GM12874 (cell line): ENCODE data around the gene SIKE1.

Experiments used
- CTCF ChIP-seq: IDR thresholded peaks from 2 replicates; pipeline ENCODE4 v1.5.1; 2011; ENCODE audit warnings: low read depth, mild to moderate bottlenecking, control low read depth, low read length, moderate library complexity; ENCODE audit not compliant: insufficient read depth

Gene SIKE1

GRCh38 chr1:114782476-114782875 lies 2.0 kb upstream of the SIKE1 start:
- no peak for TF ChIP-seq CTCF

GRCh38 chr1:114779722-114780121 lies 763 bp downstream of the SIKE1 start:
- TF ChIP-seq CTCF = no peak

- no peak for TF ChIP-seq CTCF
These were observed 8.5 kb downstream of the SIKE1 start for GRCh38 chr1:114771992-114772391.

DNA sequence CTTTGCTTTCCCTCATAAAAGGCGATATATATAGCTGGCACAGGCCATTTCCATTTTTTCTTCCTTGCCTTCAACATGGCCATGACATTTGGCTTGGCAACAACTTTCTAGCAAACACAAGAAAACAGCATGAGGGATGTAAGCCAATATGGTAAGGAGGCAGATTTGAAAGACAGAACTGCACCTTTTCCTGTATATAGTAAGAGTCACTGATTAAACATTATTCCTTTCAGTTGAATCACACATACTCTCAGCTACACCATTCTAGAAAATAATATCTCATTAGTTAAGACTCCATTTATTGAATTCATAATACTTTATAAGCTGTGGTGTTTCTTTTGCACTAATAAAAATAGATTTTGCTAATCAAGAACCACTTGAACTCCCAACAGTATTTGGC lies 9.5 kb downstream of the SIKE1 start:
- no peak for TF ChIP-seq CTCF

DNA sequence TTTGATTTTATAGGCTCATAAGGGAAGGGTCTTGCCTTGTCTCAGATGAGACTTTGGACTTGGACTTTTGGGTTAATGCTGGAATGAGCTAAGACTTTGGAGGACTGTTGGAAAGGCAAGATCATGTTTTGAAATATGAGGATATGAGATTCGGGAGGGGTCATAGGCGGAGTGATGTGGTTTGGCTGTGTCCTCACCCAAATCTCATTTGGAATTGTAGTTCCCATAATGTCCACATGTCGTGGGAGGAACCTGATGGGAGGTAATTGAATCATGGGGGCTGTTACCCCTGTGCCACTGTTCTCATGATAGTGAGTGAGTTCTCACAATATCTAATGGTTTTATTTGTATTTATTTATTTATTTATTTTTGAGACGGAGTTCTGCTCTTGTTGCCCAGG lies 15.8 kb downstream of the SIKE1 start:
- TF ChIP-seq CTCF = no peak

DNA sequence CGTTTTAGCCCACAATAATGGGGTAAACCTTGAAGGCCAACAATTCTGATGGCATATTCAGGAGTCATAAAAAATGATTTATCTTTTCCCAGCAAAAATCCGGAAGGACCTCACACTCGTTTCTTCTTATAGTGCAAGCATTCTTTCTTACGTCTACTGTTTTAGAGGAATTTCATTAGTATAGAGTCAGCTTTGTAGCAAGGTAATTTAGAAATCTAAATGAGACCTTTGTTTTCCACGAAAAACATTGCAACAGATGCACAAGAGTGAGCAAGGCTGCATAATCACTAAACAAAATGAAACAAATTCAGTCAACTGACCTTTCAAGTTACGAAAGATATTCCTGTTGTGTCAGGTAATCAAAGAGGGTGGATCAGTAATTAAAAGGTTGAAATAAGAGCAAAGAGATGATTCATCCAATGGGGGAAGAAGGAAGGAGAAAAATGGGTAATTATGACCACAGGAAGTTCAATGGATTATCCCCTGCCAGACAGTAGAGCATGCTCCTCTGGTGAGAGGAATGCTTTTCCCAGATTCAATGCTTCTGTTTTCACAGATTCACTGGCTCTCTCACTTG lies 22.1 kb downstream of the SIKE1 start:
- no peak for TF ChIP-seq CTCF

DNA sequence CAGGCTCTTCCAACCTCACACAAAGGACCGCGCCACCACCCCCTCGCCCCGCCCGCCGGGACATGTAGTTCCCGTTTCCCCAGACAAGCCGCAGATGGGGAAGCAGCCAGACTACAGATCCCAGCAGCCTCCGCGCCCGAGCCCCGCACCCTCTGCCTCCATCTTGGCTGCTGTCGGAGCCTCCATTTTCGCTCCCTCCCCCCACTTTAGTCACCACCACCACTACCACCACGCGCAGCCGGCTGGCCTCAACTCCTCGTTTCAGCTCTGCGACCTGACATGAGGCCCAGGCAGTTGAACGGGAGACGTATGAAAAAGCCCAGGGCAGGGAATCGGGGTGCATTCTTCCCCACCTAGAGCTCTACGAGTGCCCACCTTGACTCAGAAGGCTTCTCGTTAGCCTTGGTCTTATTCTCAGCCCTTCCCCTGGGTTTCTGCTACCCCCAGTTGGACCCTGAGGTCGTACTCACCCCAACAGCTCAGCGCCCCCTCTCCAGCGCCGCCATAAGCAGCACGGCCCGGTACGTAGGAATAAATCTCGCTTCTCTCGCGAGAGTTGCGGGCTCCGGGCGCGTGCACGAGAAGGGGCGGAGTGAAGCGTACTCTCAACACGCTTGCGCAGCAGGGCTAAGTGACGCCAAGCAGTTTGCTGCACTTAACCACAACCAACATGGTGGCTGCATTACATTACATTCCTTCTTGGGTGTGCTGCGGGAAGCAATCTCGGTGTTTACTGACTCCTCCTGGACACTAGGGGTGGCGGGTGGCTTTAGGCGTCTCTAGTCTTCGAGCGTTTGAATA lies 22.8 kb downstream of the SIKE1 start, which contains the start of gene CSDE1:
Gene CSDE1 (minus strand): TSS at position 530 of the 801 bp plus-strand sequence. CDS start 18,094 bp downstream, outside the sequence.
- TF ChIP-seq CTCF = no peak
